Measurements from ENCODE around the gene SYCP2L. TPM values are rescaled to one million over a fixed set of nuclear protein-coding genes. Genes with fewer than 3 reads are reported as not detected.

Gene SYCP2L
- total and polyA plus RNA-seq, 2 of the 4 experiments (the other 2 are of a cell fraction) = 0.05 TPM; not detected in 1

DNA sequence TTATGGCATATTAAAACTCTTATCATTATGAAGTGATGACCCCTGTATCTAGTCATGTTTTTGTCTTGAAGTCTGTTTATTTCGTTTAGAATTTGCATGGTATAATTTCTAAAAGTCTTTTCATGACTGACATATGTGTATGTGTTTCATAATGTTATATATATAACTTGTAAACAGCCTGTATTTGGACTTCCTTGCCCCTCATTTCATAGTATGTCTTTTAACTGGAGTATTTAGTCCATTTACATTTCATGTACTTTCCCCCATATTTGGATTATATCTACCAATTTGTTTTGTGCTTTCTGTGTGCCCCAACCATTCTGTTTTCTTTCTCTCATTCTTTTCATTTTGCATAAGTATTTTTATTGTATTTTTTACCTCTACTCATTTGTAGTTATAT is 59.0 kb downstream of the SYCP2L start:
- H4K20me1 ChIP-seq (ENCODE audit: insufficient read depth, low read length) = no peaks in the 10 kb centered on the region
- H3K4me1 ChIP-seq (ENCODE audit: control insufficient read depth, insufficient read depth, low read length) = no peaks in the 10 kb centered on the region
- in situ Hi-C loops (cut with MboI; ENCODE audit: low sequenced_read_pairs) (no loop called here), intact Hi-C loops (cut with micrococcal nuclease) (no loop called here), dilution Hi-C loops (cut with HindIII; ENCODE audit: low sequenced_read_pairs, unreplicated experiment) (no loop called here)
- H3K4me2 ChIP-seq (ENCODE audit: low read depth, low read length) = no peak overlapping the region
- no peak overlapping the region for H3K56ac ChIP-seq (ENCODE audit: extremely low read depth, insufficient read depth, low read length)
- ChIA-PET CTCF (no interaction called here), POLR2A (ENCODE audit: unreplicated experiment) (no interaction called here)
- H3K79me1 ChIP-seq (ENCODE audit: low read depth in 1 of 2, low read length in 2 of 2) = no peaks in the 10 kb centered on the region
- no peak overlapping the region for H4K5ac ChIP-seq (ENCODE audit: low read depth, low read length)
- H3K9ac ChIP-seq (ENCODE audit: low read depth, low read length) = no peak overlapping the region
- no peaks in the 10 kb centered on the region for H3K9me3 ChIP-seq (ENCODE audit: control insufficient read depth, insufficient read depth, low read length)
- no peak overlapping the region for H2AFZ ChIP-seq (replicated peaks; ENCODE audit: low read length, poor library complexity)
- DNase-seq = no peak
- TF ChIP-seq MAZ (IDR thresholded peaks at IDR 0.05; ENCODE audit: borderline replicate concordance, low read depth, low read length) (no peak), BHLHE40 (IDR thresholded peaks at IDR 0.05; ENCODE audit: low read depth, low read length) (no peak), SMC3 (IDR thresholded peaks at IDR 0.05; ENCODE audit: low read depth, low read length) (no peak), MXI1 (IDR thresholded peaks at IDR 0.05; ENCODE audit: borderline replicate concordance, low read depth, low read length) (no peak), CHD1 (IDR thresholded peaks at IDR 0.05; ENCODE audit: low read depth, low read length) (no peak), CTCF (conservative IDR thresholded peaks at IDR 0.05; ENCODE audit: low read depth, low read length) (no peak), NFE2L2 (IDR thresholded peaks at IDR 0.05; ENCODE audit: low read depth, low read length) (no peak), POLR2A (IDR thresholded peaks at IDR 0.05; ENCODE audit: low read depth, low read length) (no peak), FOS (IDR thresholded peaks at IDR 0.05; ENCODE audit: low read depth, low read length) (no peak), RFX5 (IDR thresholded peaks at IDR 0.05; ENCODE audit: low read depth, low read length) (no peak), CEBPB (IDR thresholded peaks at IDR 0.05; ENCODE audit: low read depth, low read length) (no peak), MAFK (IDR thresholded peaks at IDR 0.05; ENCODE audit: low read depth, low read length) (no peak), RCOR1 (IDR thresholded peaks at IDR 0.05; ENCODE audit: insufficient replicate concordance, low read length) (no peak)
- TF ChIP-seq, protein P1, sequence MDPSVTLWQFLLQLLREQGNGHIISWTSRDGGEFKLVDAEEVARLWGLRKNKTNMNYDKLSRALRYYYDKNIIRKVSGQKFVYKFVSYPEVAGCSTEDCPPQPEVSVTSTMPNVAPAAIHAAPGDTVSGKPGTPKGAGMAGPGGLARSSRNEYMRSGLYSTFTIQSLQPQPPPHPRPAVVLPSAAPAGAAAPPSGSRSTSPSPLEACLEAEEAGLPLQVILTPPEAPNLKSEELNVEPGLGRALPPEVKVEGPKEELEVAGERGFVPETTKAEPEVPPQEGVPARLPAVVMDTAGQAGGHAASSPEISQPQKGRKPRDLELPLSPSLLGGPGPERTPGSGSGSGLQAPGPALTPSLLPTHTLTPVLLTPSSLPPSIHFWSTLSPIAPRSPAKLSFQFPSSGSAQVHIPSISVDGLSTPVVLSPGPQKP (IDR thresholded peaks at IDR 0.05; ENCODE audit: borderline replicate concordance, low read depth, low read length) = no peak
- H3K27ac ChIP-seq (ENCODE audit: insufficient read depth, low read length) = no peak overlapping the region
- ATAC-seq (ENCODE audit: low read depth) = no peak
- H3K4me3 ChIP-seq (ENCODE audit: insufficient read depth, low read depth, low read length) = no peak overlapping the region
- H3K9me1 ChIP-seq (ENCODE audit: insufficient read depth, low read length) = no peaks in the 10 kb centered on the region
- no peak overlapping the region for H2AK5ac ChIP-seq (ENCODE audit: low read depth, low read length)
- H3K14ac ChIP-seq (replicated peaks; ENCODE audit: low read depth, low read length) = no peak overlapping the region
- no CpG with 5 or more reads among the region's 1 CpG for WGBS, 2 experiments (ENCODE audit: extremely low coverage in 2 of 2, insufficient read length in 1 of 2)
- no peak overlapping the region for H2BK20ac ChIP-seq (ENCODE audit: low read depth, low read length)
- H2BK5ac ChIP-seq (ENCODE audit: low read depth, low read length, poor library complexity, severe bottlenecking) = no peak overlapping the region
- peaks cover 5% of the 10 kb centered on the region; the same call in 1 of the 2 replicates for H3K27me3 ChIP-seq (ENCODE audit: control insufficient read depth, insufficient read depth, low read length)
- no peak overlapping the region for H2AK9ac ChIP-seq (replicated peaks; ENCODE audit: low read depth, low read length, poor library complexity)
- H2BK120ac ChIP-seq (ENCODE audit: low read depth, low read length) = no peak overlapping the region
- H4K8ac ChIP-seq (ENCODE audit: low read depth in 2 of 2, low read length in 2 of 2) = no peak overlapping the region
- H3K23ac ChIP-seq (ENCODE audit: low read depth, low read length) = no peak overlapping the region
- H3K18ac ChIP-seq (ENCODE audit: low read depth, low read length) = no peak overlapping the region
- no peak overlapping the region for H4K91ac ChIP-seq (ENCODE audit: insufficient read depth, low read depth, low read length)
- no peaks in the 10 kb centered on the region for H3K36me3 ChIP-seq (ENCODE audit: control insufficient read depth, insufficient read depth, low read length)
- BruUV-seq (replicated peaks) = no TSS peak
- H2BK15ac ChIP-seq (ENCODE audit: low read depth, low read length) = no peak overlapping the region
- no peak overlapping the region for H3K4ac ChIP-seq (ENCODE audit: low read depth, low read length)

All from IMR-90 (cell line).